ENCODE measurements around the gene HOMER1.

- TF ChIP-seq CTCF (conservative IDR thresholded peaks at IDR 0.05) = no peak
- no peak for TF ChIP-seq ZFX (IDR thresholded peaks at IDR 0.05)
Observed at GRCh38 chr5:79407591-79407990, 106.3 kb downstream of the HOMER1 start.

Data from C4-2B (cell line).